Mesenchymal stem cell (in vitro differentiated cells and primary cell): ENCODE data around the gene ETS2.

Experiments used
- DNase-seq: peaks from one replicate; pipeline ENCODE4 v3.0.0-alpha.2; 2013
- H2AFZ ChIP-seq: one replicate; pipeline ENCODE4 v1.6.1; 2013; ENCODE audit warnings: low read depth, mild to moderate bottlenecking, control low read depth, inconsistent platforms, low read length, moderate library complexity
- H2AK5ac ChIP-seq: 2 replicates; pipeline ENCODE4 v1.6.1; 2013; ENCODE audit warnings: low read length, moderate library complexity, mild to moderate bottlenecking, inconsistent platforms; ENCODE audit not compliant: severe bottlenecking
- H2BK120ac ChIP-seq: one replicate; pipeline ENCODE4 v1.6.1; 2013; ENCODE audit warnings: low read depth, mild to moderate bottlenecking, inconsistent platforms, low read length, moderate library complexity
- H2BK12ac ChIP-seq, 2 experiments: one replicate each; pipeline ENCODE4 v1.6.1; 2013; ENCODE audit warnings: inconsistent platforms in 2 of 2, low read length in 2 of 2, mild to moderate bottlenecking in 2 of 2, moderate library complexity in 2 of 2, control low read depth in 1 of 2
- H2BK15ac ChIP-seq: one replicate; pipeline ENCODE4 v1.6.1; 2013; ENCODE audit warnings: mild to moderate bottlenecking, low read depth, inconsistent platforms; ENCODE audit not compliant: poor library complexity, severe bottlenecking
- H2BK5ac ChIP-seq: 2 replicates; pipeline ENCODE4 v1.6.1; 2013; ENCODE audit warnings: low read depth, mild to moderate bottlenecking, low read length, control low read depth, inconsistent platforms; ENCODE audit not compliant: poor library complexity, severe bottlenecking
- H3K14ac ChIP-seq, 2 experiments: one replicate each; pipeline ENCODE4 v1.6.1; 2013; ENCODE audit warnings: inconsistent platforms in 2 of 2, low read length in 2 of 2, control low read depth in 1 of 2, mild to moderate bottlenecking in 1 of 2, moderate library complexity in 1 of 2
- H3K18ac ChIP-seq, 2 experiments: one replicate each; pipeline ENCODE4 v1.6.1; 2013; ENCODE audit warnings: inconsistent platforms in 2 of 2, low read length in 2 of 2, control low read depth in 1 of 2, low read depth in 1 of 2, mild to moderate bottlenecking in 1 of 2
- H3K23ac ChIP-seq, 2 experiments: one replicate each; pipeline ENCODE4 v1.6.1; 2013; ENCODE audit warnings: inconsistent platforms in 2 of 2, low read length in 2 of 2, mild to moderate bottlenecking in 2 of 2, moderate library complexity in 2 of 2, control low read depth in 1 of 2
- H3K27ac ChIP-seq: 2 replicates; pipeline ENCODE4 v1.5.1; 2013; ENCODE audit warnings: mild to moderate bottlenecking, moderate library complexity, low read length, control low read depth, inconsistent platforms; ENCODE audit not compliant: poor library complexity, severe bottlenecking
- H3K27me3 ChIP-seq, 2 experiments: 2 replicates each; pipeline versions ENCODE4 v1.6.1 to v1.7.0; 2013; ENCODE audit warnings: low read length in 2 of 2, mild to moderate bottlenecking in 2 of 2, moderate library complexity in 2 of 2, control low read depth in 1 of 2, inconsistent platforms in 1 of 2; ENCODE audit not compliant: control insufficient read depth in 1 of 2, insufficient read depth in 1 of 2
- H3K36me3 ChIP-seq, 2 experiments: 2 replicates each; pipeline versions ENCODE4 v1.6.1 to v1.7.0; 2013; ENCODE audit warnings: low read length in 2 of 2, control low read depth in 1 of 2, inconsistent platforms in 1 of 2, low read depth in 1 of 2, mild to moderate bottlenecking in 1 of 2; ENCODE audit not compliant: insufficient read depth in 2 of 2, control insufficient read depth in 1 of 2
- H3K4ac ChIP-seq, 2 experiments: one replicate each; pipeline ENCODE4 v1.6.1; 2013; ENCODE audit warnings: inconsistent platforms in 2 of 2, low read length in 2 of 2, mild to moderate bottlenecking in 2 of 2, moderate library complexity in 2 of 2, control low read depth in 1 of 2, low read depth in 1 of 2
- H3K4me1 ChIP-seq: 2 replicates; pipeline ENCODE4 v1.6.1; 2013; ENCODE audit warnings: low read depth, low read length, control low read depth; ENCODE audit not compliant: control insufficient read depth, insufficient read depth
- H3K4me2 ChIP-seq: 2 replicates; pipeline ENCODE4 v1.6.1; 2013; ENCODE audit warnings: low read length, mild to moderate bottlenecking, inconsistent platforms; ENCODE audit not compliant: poor library complexity, severe bottlenecking
- H3K4me3 ChIP-seq, 2 experiments: 2 replicates each; pipeline versions ENCODE4 v1.5.1 to v1.7.0; 2013; ENCODE audit warnings: low read length in 2 of 2, mild to moderate bottlenecking in 2 of 2, control low read depth in 1 of 2, low read depth in 1 of 2; ENCODE audit not compliant: insufficient read depth in 1 of 2
- H3K79me1 ChIP-seq: replicated peaks from 2 replicates; pipeline ENCODE4 v1.6.1; 2013; ENCODE audit warnings: mild to moderate bottlenecking, control low read depth, low read length, inconsistent platforms; ENCODE audit not compliant: poor library complexity, severe bottlenecking
- H3K9ac ChIP-seq: 2 replicates; pipeline ENCODE4 v1.7.0; 2013; ENCODE audit warnings: mild to moderate bottlenecking, low read length, moderate library complexity
- H3K9me3 ChIP-seq: 2 replicates; pipeline ENCODE4 v1.7.0; 2013; ENCODE audit warnings: mild to moderate bottlenecking, low read length; ENCODE audit not compliant: control insufficient read depth
- H4K8ac ChIP-seq: one replicate; pipeline ENCODE4 v1.6.1; 2013; ENCODE audit warnings: inconsistent platforms, mild to moderate bottlenecking, low read length, moderate library complexity
- H4K91ac ChIP-seq: one replicate; pipeline ENCODE4 v1.6.1; 2013; ENCODE audit warnings: mild to moderate bottlenecking, low read length, inconsistent platforms
- WGBS: methylation state at CpG from one replicate; pipeline ENCODE4 v1.1.7; 2013; ENCODE audit warnings: mixed read lengths; 5-methylcytosine and 5-hydroxymethylcytosine counted together

The ETS2 gene

DNA sequence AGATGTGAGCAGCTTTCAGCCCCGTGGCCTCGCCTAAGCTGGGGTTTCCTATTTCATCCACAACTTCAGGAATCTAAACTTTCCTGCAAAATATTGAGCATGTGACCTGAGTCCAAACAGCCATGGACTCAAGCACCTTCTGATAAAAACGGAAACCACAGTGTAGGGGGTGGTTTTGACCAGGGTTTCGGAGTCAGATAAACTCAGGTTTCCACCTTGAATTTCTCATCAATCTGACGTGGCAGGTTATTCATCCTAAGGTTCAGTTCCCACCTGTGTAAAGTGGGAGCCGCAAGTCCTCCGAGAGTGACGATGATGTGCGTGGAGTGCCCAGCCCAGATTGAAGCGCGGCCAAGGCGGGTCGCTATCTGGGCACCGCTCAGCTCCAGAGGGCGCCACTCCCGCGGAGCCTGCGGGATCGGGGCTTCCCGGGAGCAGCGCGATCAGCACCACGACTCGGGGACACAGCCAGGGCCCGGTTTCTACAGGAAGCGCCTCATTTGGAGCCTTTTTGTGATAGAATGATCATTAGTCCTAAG lies 871 bp upstream of the ETS2 start:
- peak overlapping the region; percentile 83 for H4K91ac ChIP-seq
- peak overlapping the region; percentile 55 for H2BK120ac ChIP-seq
- no peaks in the 10 kb centered on the region for H3K9me3 ChIP-seq
- H3K4ac ChIP-seq, result peak overlapping the region; percentile 82 to 95
- WGBS, result 26% methylated on average over 26 of the region's 26 CpGs
- H3K27me3 ChIP-seq, result no peaks in the 10 kb centered on the region
- H3K4me2 ChIP-seq, result peak overlapping the region; percentile 95
- H3K36me3 ChIP-seq, result no peaks in the 10 kb centered on the region
- H2AFZ ChIP-seq, result peak overlapping the region; percentile 10
- H3K4me3 ChIP-seq, result peak overlapping the region; percentile 84 to 85
- peak overlapping the region; percentile 89 to 92 for H3K18ac ChIP-seq
- H3K4me1 ChIP-seq, result peaks cover 26% of the 10 kb centered on the region
- H2AK5ac ChIP-seq, result peak overlapping the region; percentile 31
- no peak overlapping the region for H2BK5ac ChIP-seq
- H3K23ac ChIP-seq, result no peak overlapping the region
- H2BK15ac ChIP-seq, result peak overlapping the region; percentile 71
- H3K79me1 ChIP-seq, result peaks cover 4% of the 10 kb centered on the region
- H3K27ac ChIP-seq, result peak overlapping the region; percentile 57
- peak overlapping the region; percentile 82 for H3K9ac ChIP-seq
- H4K8ac ChIP-seq, result peak overlapping the region; percentile 88
- H3K14ac ChIP-seq, result peak overlapping the region in 1 of 2 experiments; percentile 95
- H2BK12ac ChIP-seq, result peak overlapping the region; percentile 61 to 88
- DNase-seq, result peak; percentile 81

DNA sequence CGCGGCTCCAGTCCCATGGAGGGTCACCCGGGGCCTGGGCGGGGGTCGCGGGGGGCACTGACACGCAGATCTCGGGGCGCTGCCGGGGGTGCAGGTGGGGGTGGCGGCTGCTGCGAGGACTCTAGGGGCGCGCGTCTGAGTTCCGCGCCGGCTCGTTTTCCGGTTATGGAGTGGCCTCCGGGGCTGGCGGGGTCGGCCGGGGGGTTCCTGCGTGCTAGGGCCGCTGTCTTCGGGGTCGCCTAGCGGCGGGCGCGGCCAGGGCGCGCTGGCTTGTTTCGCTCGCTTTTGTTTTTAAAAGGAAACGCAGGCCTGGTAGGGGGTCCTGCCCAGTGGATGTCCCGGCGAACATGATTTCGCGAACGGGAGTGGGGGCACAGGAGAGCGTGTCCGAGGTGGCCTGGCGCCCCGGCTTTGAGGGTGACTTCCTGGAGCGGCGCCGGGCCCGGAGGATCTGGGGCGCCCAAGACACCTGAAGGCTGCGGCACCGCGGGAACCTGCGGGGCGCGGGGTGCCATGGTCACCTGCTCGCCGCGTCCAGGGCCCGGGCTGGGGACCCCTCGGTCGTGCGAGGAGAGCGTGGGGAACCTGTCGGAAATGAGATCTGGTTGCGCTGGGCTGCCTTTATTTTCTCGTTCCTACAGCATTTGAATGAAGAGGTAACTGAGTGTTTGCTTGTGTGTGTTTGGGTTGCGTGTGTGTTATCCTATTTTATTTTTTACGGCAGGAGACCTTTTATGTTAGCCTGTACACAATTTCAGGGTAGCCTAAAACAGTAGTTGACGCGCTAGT lies 618 bp downstream of the ETS2 start:
- peak overlapping the region; percentile 69 to 95 for H3K23ac ChIP-seq
- peaks cover 9% of the 10 kb centered on the region for H3K79me1 ChIP-seq
- peaks cover 26% of the 10 kb centered on the region for H3K4me1 ChIP-seq
- H3K4me2 ChIP-seq, result peak overlapping the region; percentile 95
- no peak for DNase-seq
- peak overlapping the region; percentile 33 for H2BK5ac ChIP-seq
- peak overlapping the region; percentile 84 to 93 for H3K4ac ChIP-seq
- peaks cover 0 to 9% of the 10 kb centered on the region in 2 experiments for H3K36me3 ChIP-seq
- H3K4me3 ChIP-seq, result peak overlapping the region; percentile 84 to 85
- peak overlapping the region; percentile 98 for H2BK120ac ChIP-seq
- H3K14ac ChIP-seq, result peak overlapping the region; percentile 84 to 86
- H3K9me3 ChIP-seq, result no peaks in the 10 kb centered on the region
- 1% methylated on average over 71 of the region's 72 CpGs for WGBS
- peak overlapping the region; percentile 82 for H3K9ac ChIP-seq
- peak overlapping the region; percentile 90 for H2BK15ac ChIP-seq
- H3K27me3 ChIP-seq, result no peaks in the 10 kb centered on the region
- H2AFZ ChIP-seq, result no peak overlapping the region
- no peak overlapping the region for H3K27ac ChIP-seq
- H2BK12ac ChIP-seq, result peak overlapping the region in 1 of 2 experiments; percentile 59
- H4K8ac ChIP-seq, result peak overlapping the region; percentile 77
- H2AK5ac ChIP-seq, result no peak overlapping the region
- peak overlapping the region; percentile 87 for H4K91ac ChIP-seq
- H3K18ac ChIP-seq, result peak overlapping the region; percentile 98 to 99

DNA sequence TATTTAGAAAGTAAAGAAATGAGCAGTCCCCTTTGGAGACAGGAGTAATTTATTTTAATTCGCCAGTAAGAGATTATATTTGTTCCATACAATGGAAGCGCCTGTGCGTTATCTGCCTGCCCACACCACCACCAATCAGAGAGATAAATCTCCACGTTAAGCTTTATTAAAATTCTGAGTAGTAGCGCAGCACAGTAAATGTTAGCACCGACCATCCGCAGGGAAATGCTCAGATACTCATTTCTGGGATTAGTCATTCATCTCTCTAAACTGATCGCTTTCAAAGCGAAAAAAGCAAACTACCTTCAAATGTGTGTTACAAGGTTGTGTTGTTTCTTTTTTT lies 1.2 kb downstream of the ETS2 start:
- no peak overlapping the region for H3K14ac ChIP-seq
- no peak overlapping the region for H2AFZ ChIP-seq
- no peak overlapping the region for H4K91ac ChIP-seq
- H2BK12ac ChIP-seq, result no peak overlapping the region
- H3K18ac ChIP-seq, result peak overlapping the region in 1 of 2 experiments; percentile 99
- H3K4me3 ChIP-seq, result peak overlapping the region in 1 of 2 experiments; percentile 84
- H3K27me3 ChIP-seq, result no peaks in the 10 kb centered on the region
- H2BK15ac ChIP-seq, result no peak overlapping the region
- no peak overlapping the region for H2AK5ac ChIP-seq
- 0% methylated on average over 7 of the region's 9 CpGs for WGBS
- H2BK120ac ChIP-seq, result no peak overlapping the region
- no peak overlapping the region for H2BK5ac ChIP-seq
- no peaks in the 10 kb centered on the region for H3K9me3 ChIP-seq
- H3K79me1 ChIP-seq, result peaks cover 11% of the 10 kb centered on the region
- peak overlapping the region in 1 of 2 experiments; percentile 1 for H3K4ac ChIP-seq
- H3K23ac ChIP-seq, result no peak overlapping the region
- H3K9ac ChIP-seq, result peak overlapping the region; percentile 82
- H3K27ac ChIP-seq, result no peak overlapping the region
- H3K36me3 ChIP-seq, result peaks cover 3 to 9% of the 10 kb centered on the region in 2 experiments
- H4K8ac ChIP-seq, result no peak overlapping the region
- H3K4me1 ChIP-seq, result peaks cover 24% of the 10 kb centered on the region
- H3K4me2 ChIP-seq, result peak overlapping the region; percentile 95
- no peak for DNase-seq

DNA sequence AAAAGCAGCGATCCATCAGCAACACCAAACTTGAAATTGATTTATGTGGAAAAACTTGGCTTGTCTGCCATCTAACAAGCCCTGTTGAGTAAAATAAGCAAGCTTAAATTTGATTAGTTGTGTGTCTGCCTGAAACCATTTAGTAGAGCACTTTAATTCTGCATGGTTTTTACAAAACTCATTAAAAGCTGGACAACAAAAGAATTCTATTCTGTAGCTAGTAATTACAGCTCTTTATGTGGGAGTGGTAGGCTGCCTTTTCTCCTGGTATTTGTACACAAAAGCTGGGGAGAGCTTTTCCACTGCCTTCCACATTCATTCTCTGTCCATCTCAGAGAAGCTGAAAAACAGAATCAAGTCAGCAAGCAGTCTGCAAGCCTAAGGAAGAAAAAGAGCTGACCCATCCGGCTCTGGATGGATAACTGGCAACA lies 1.7 kb downstream of the ETS2 start:
- Histone ChIP-seq H4K91ac (no peak overlapping the region), H2BK120ac (no peak overlapping the region), H3K27me3 (no peaks in the 10 kb centered on the region), H3K4me3 (peak overlapping the region in 1 of 2 experiments; percentile 84), H3K79me1 (peaks cover 11% of the 10 kb centered on the region), H3K4me2 (peak overlapping the region; percentile 46), H3K23ac (no peak overlapping the region), H2BK5ac (no peak overlapping the region), H3K27ac (no peak overlapping the region), H2AFZ (no peak overlapping the region), H2BK15ac (no peak overlapping the region), H3K14ac (no peak overlapping the region), H3K4ac (no peak overlapping the region), H3K9ac (peak overlapping the region; percentile 82), H3K36me3 (peaks cover 3 to 9% of the 10 kb centered on the region in 2 experiments), H2BK12ac (no peak overlapping the region), H3K9me3 (no peaks in the 10 kb centered on the region), H2AK5ac (no peak overlapping the region), H4K8ac (peak overlapping the region; percentile 31), H3K4me1 (peaks cover 19% of the 10 kb centered on the region), H3K18ac (no peak overlapping the region)
- 36% methylated on average over 1 of the region's 2 CpGs for WGBS
- peak; percentile 45 for DNase-seq
